ENCODE results near the gene FN1.

GRCh38 chr2:215410932-215411285 lies 25.0 kb downstream of the FN1 start:
- TF ChIP-seq, protein P1, sequence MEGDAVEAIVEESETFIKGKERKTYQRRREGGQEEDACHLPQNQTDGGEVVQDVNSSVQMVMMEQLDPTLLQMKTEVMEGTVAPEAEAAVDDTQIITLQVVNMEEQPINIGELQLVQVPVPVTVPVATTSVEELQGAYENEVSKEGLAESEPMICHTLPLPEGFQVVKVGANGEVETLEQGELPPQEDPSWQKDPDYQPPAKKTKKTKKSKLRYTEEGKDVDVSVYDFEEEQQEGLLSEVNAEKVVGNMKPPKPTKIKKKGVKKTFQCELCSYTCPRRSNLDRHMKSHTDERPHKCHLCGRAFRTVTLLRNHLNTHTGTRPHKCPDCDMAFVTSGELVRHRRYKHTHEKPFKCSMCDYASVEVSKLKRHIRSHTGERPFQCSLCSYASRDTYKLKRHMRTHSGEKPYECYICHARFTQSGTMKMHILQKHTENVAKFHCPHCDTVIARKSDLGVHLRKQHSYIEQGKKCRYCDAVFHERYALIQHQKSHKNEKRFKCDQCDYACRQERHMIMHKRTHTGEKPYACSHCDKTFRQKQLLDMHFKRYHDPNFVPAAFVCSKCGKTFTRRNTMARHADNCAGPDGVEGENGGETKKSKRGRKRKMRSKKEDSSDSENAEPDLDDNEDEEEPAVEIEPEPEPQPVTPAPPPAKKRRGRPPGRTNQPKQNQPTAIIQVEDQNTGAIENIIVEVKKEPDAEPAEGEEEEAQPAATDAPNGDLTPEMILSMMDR (IDR thresholded peaks at IDR 0.05): no peak
- no peak for TF ChIP-seq POLR2A (IDR thresholded peaks at IDR 0.05)

Measured in testis (tissue), 2 donors.